ENCODE results near the gene SPTLC2.

The SPTLC2 gene

GRCh38 chr14:77648520-77649200 lies 32.2 kb upstream of the SPTLC2 start:
- Histone ChIP-seq H2BK15ac (ENCODE audit: low read length) (no peak overlapping the region), H3K27me3 (ENCODE audit: control insufficient read depth in 3 of 3, insufficient read depth in 3 of 3, low read depth in 1 of 3, low read length in 3 of 3) (no peaks in the 10 kb centered on the region), H3K4me3 (ENCODE audit: low read length in 2 of 2) (no peak overlapping the region), H2AK5ac (ENCODE audit: low read depth, low read length) (no peak overlapping the region), H2BK12ac (ENCODE audit: low read length) (no peak overlapping the region), H3K36me3 (replicated peaks in 1 of 2; ENCODE audit: control insufficient read depth in 2 of 2, insufficient read depth in 2 of 2, low read length in 2 of 2) (no peaks in the 10 kb centered on the region), H3K4me2 (ENCODE audit: insufficient read depth, low read length, poor library complexity, severe bottlenecking) (no peak overlapping the region), H2AFZ (ENCODE audit: low read length) (no peak overlapping the region), H3K27ac (replicated peaks; ENCODE audit: low read length) (no peak overlapping the region), H3K4ac (ENCODE audit: low read length) (no peak overlapping the region), H3K23ac (ENCODE audit: low read depth, low read length, poor library complexity) (no peak overlapping the region), H3K14ac (ENCODE audit: low read length) (no peak overlapping the region), H3K79me1 (ENCODE audit: low read depth, low read length) (no peaks in the 10 kb centered on the region), H2BK5ac (ENCODE audit: low read length) (no peak overlapping the region), H3K9ac (ENCODE audit: low read depth, low read length, poor library complexity) (no peak overlapping the region), H3K4me1 (ENCODE audit: control insufficient read depth in 2 of 2, insufficient read depth in 1 of 2, low read depth in 1 of 2, low read length in 2 of 2) (peaks cover 0 to 3% of the 10 kb centered on the region in 2 donors), H4K8ac (ENCODE audit: low read depth, low read length) (no peak overlapping the region), H3K18ac (ENCODE audit: low read length) (no peak overlapping the region), H4K91ac (ENCODE audit: low read depth, low read length, poor library complexity) (no peak overlapping the region), H3K9me3 (replicated peaks in 1 of 2; ENCODE audit: control insufficient read depth in 2 of 2, insufficient read depth in 1 of 2, low read depth in 1 of 2, low read length in 2 of 2) (peaks cover 0 to 1% of the 10 kb centered on the region in 2 donors), H2BK120ac (ENCODE audit: low read depth, low read length) (no peak overlapping the region)
- no CpG with 5 or more reads among the region's 2 CpGs for WGBS, 2 donors (ENCODE audit: extremely low coverage in 2 of 2, insufficient read length in 2 of 2, insufficient replicate concordance in 1 of 2)
- DNase-seq (ENCODE audit: low spot score): no peak

DNA sequence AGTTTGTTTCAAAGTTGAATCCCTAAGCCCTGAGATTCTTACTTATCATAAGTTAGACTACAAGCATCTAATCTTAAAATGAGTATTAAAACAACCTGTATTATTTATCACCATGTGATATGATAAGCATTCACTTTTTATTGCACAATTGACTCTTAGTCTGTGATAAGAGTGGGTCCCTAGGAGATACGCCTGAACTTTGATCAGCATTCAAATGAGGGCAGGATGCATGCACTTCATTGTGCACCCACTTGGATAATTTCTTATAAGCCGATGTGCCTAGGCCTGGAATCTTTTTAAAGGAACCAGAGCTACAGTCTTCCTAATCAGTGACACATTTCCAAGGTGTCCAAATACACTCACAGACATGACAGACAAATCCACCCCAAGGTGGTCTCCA lies 31.4 kb upstream of the SPTLC2 start:
- DNase-seq (ENCODE audit: low spot score): no peak
- H2BK120ac ChIP-seq (ENCODE audit: low read depth, low read length): no peak overlapping the region
- no peak overlapping the region for H4K91ac ChIP-seq (ENCODE audit: low read depth, low read length, poor library complexity)
- no peak overlapping the region for H3K9ac ChIP-seq (ENCODE audit: low read depth, low read length, poor library complexity)
- no peaks in the 10 kb centered on the region for H3K4me1 ChIP-seq (ENCODE audit: control insufficient read depth in 2 of 2, insufficient read depth in 1 of 2, low read depth in 1 of 2, low read length in 2 of 2)
- H2AK5ac ChIP-seq (ENCODE audit: low read depth, low read length): no peak overlapping the region
- no peaks in the 10 kb centered on the region for H3K79me1 ChIP-seq (ENCODE audit: low read depth, low read length)
- no peaks in the 10 kb centered on the region for H3K27me3 ChIP-seq (ENCODE audit: control insufficient read depth in 3 of 3, insufficient read depth in 3 of 3, low read depth in 1 of 3, low read length in 3 of 3)
- no peak overlapping the region for H3K4me3 ChIP-seq (ENCODE audit: low read length in 2 of 2)
- no peak overlapping the region for H3K4me2 ChIP-seq (ENCODE audit: insufficient read depth, low read length, poor library complexity, severe bottlenecking)
- no peak overlapping the region for H3K23ac ChIP-seq (ENCODE audit: low read depth, low read length, poor library complexity)
- peaks cover 0 to 1% of the 10 kb centered on the region in 2 donors for H3K9me3 ChIP-seq (replicated peaks in 1 of 2; ENCODE audit: control insufficient read depth in 2 of 2, insufficient read depth in 1 of 2, low read depth in 1 of 2, low read length in 2 of 2)
- no peak overlapping the region for H4K8ac ChIP-seq (ENCODE audit: low read depth, low read length)
- no peak overlapping the region for H2BK5ac ChIP-seq (ENCODE audit: low read length)
- no peak overlapping the region for H3K27ac ChIP-seq (replicated peaks; ENCODE audit: low read length)
- no peaks in the 10 kb centered on the region for H3K36me3 ChIP-seq (replicated peaks in 1 of 2; ENCODE audit: control insufficient read depth in 2 of 2, insufficient read depth in 2 of 2, low read length in 2 of 2)
- no peak overlapping the region for H3K4ac ChIP-seq (ENCODE audit: low read length)
- H2BK12ac ChIP-seq (ENCODE audit: low read length): no peak overlapping the region
- no peak overlapping the region for H3K14ac ChIP-seq (ENCODE audit: low read length)
- no peak overlapping the region for H2AFZ ChIP-seq (ENCODE audit: low read length)
- H2BK15ac ChIP-seq (ENCODE audit: low read length): no peak overlapping the region
- WGBS, 2 donors (ENCODE audit: extremely low coverage in 2 of 2, insufficient read length in 2 of 2, insufficient replicate concordance in 1 of 2): no CpG with 5 or more reads among the region's 2 CpGs
- no peak overlapping the region for H3K18ac ChIP-seq (ENCODE audit: low read length)

DNA sequence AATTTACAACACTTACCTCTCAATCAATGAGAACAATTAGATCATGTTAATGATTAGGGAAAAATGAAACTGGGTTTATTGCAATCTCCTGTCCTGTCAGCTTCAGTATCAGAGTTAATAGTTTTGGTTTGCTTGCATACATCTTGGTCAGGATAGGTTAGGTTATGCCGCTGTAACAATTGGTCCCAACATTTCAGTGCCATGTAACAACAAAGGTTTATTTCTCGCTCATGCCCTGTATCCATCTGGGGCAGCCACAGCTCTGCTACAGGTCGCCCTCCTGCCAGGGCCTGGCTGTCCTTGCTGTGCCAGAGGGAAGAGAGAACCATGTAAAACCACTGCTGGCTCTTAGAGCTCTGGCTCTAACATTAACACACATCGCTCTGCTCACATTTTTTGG lies 30.5 kb upstream of the SPTLC2 start:
- Histone ChIP-seq H3K14ac (ENCODE audit: low read length) (no peak overlapping the region), H2AK5ac (ENCODE audit: low read depth, low read length) (no peak overlapping the region), H3K27ac (replicated peaks; ENCODE audit: low read length) (no peak overlapping the region), H2AFZ (ENCODE audit: low read length) (no peak overlapping the region), H2BK5ac (ENCODE audit: low read length) (no peak overlapping the region), H3K36me3 (replicated peaks in 1 of 2; ENCODE audit: control insufficient read depth in 2 of 2, insufficient read depth in 2 of 2, low read length in 2 of 2) (no peaks in the 10 kb centered on the region), H3K4me2 (ENCODE audit: insufficient read depth, low read length, poor library complexity, severe bottlenecking) (no peak overlapping the region), H3K9me3 (replicated peaks in 1 of 2; ENCODE audit: control insufficient read depth in 2 of 2, insufficient read depth in 1 of 2, low read depth in 1 of 2, low read length in 2 of 2) (no peaks in the 10 kb centered on the region), H4K8ac (ENCODE audit: low read depth, low read length) (no peak overlapping the region), H3K27me3 (ENCODE audit: control insufficient read depth in 3 of 3, insufficient read depth in 3 of 3, low read depth in 1 of 3, low read length in 3 of 3) (no peaks in the 10 kb centered on the region), H4K91ac (ENCODE audit: low read depth, low read length, poor library complexity) (no peak overlapping the region), H3K9ac (ENCODE audit: low read depth, low read length, poor library complexity) (no peak overlapping the region), H2BK12ac (ENCODE audit: low read length) (no peak overlapping the region), H3K4me1 (ENCODE audit: control insufficient read depth in 2 of 2, insufficient read depth in 1 of 2, low read depth in 1 of 2, low read length in 2 of 2) (no peaks in the 10 kb centered on the region), H3K18ac (ENCODE audit: low read length) (no peak overlapping the region), H3K4ac (ENCODE audit: low read length) (no peak overlapping the region), H2BK15ac (ENCODE audit: low read length) (no peak overlapping the region), H2BK120ac (ENCODE audit: low read depth, low read length) (no peak overlapping the region), H3K23ac (ENCODE audit: low read depth, low read length, poor library complexity) (no peak overlapping the region), H3K79me1 (ENCODE audit: low read depth, low read length) (no peaks in the 10 kb centered on the region), H3K4me3 (ENCODE audit: low read length in 2 of 2) (no peak overlapping the region)
- no CpG with 5 or more reads among the region's 4 CpGs for WGBS, 2 donors (ENCODE audit: extremely low coverage in 2 of 2, insufficient read length in 2 of 2, insufficient replicate concordance in 1 of 2)
- DNase-seq (ENCODE audit: low spot score): no peak

GRCh38 chr14:77645520-77646230 lies 29.2 kb upstream of the SPTLC2 start:
- Histone ChIP-seq H2AK5ac (ENCODE audit: low read depth, low read length) (no peak overlapping the region), H3K36me3 (replicated peaks in 1 of 2; ENCODE audit: control insufficient read depth in 2 of 2, insufficient read depth in 2 of 2, low read length in 2 of 2) (no peaks in the 10 kb centered on the region), H3K4me3 (ENCODE audit: low read length in 2 of 2) (no peak overlapping the region), H4K91ac (ENCODE audit: low read depth, low read length, poor library complexity) (no peak overlapping the region), H2BK15ac (ENCODE audit: low read length) (no peak overlapping the region), H3K18ac (ENCODE audit: low read length) (no peak overlapping the region), H3K27me3 (ENCODE audit: control insufficient read depth in 3 of 3, insufficient read depth in 3 of 3, low read depth in 1 of 3, low read length in 3 of 3) (no peaks in the 10 kb centered on the region), H2BK5ac (ENCODE audit: low read length) (no peak overlapping the region), H3K4ac (ENCODE audit: low read length) (no peak overlapping the region), H3K4me2 (ENCODE audit: insufficient read depth, low read length, poor library complexity, severe bottlenecking) (no peak overlapping the region), H3K27ac (replicated peaks; ENCODE audit: low read length) (no peak overlapping the region), H4K8ac (ENCODE audit: low read depth, low read length) (no peak overlapping the region), H2BK120ac (ENCODE audit: low read depth, low read length) (no peak overlapping the region), H3K9ac (ENCODE audit: low read depth, low read length, poor library complexity) (no peak overlapping the region), H3K79me1 (ENCODE audit: low read depth, low read length) (no peaks in the 10 kb centered on the region), H2AFZ (ENCODE audit: low read length) (no peak overlapping the region), H3K14ac (ENCODE audit: low read length) (no peak overlapping the region), H3K4me1 (ENCODE audit: control insufficient read depth in 2 of 2, insufficient read depth in 1 of 2, low read depth in 1 of 2, low read length in 2 of 2) (no peaks in the 10 kb centered on the region), H2BK12ac (ENCODE audit: low read length) (no peak overlapping the region), H3K9me3 (replicated peaks in 1 of 2; ENCODE audit: control insufficient read depth in 2 of 2, insufficient read depth in 1 of 2, low read depth in 1 of 2, low read length in 2 of 2) (no peaks in the 10 kb centered on the region), H3K23ac (ENCODE audit: low read depth, low read length, poor library complexity) (no peak overlapping the region)
- no CpG with 5 or more reads among the region's 15 CpGs for WGBS, 2 donors (ENCODE audit: extremely low coverage in 2 of 2, insufficient read length in 2 of 2, insufficient replicate concordance in 1 of 2)
- no peak for DNase-seq (ENCODE audit: low spot score)

All from neuronal stem cell (in vitro differentiated cells).